Stimulated activated CD4-positive, alpha-beta T cell treated with anti-CD3 and anti-CD28 coated beads, Interleukin-2, amount 100 ng/mL, for 24 hours (primary cell): ENCODE data around the gene COL17A1.

Experiments used
- DNase-seq, 2 donors: peaks; one replicate each; pipeline ENCODE4 v3.0.0-alpha.2; 2020

Gene COL17A1

GRCh38 chr10:104032144-104032775 is 53.4 kb downstream of the COL17A1 start:
- no peak for DNase-seq

- no peak for DNase-seq
Observed at GRCh38 chr10:104031631-104032030, 54.0 kb downstream of the COL17A1 start.

- DNase-seq, result no peak
Observed at GRCh38 chr10:104029521-104029860, 56.2 kb downstream of the COL17A1 start.

GRCh38 chr10:104028823-104029520 is 56.7 kb downstream of the COL17A1 start:
- DNase-seq, result no peak

- DNase-seq, result no peak
Observed at GRCh38 chr10:104028146-104028545, 57.5 kb downstream of the COL17A1 start.

GRCh38 chr10:104026762-104027161 is 58.9 kb downstream of the COL17A1 start:
- DNase-seq, result no peak

GRCh38 chr10:104025524-104025923 is 60.2 kb downstream of the COL17A1 start:
- no peak for DNase-seq

- DNase-seq, result no peak
Observed at GRCh38 chr10:104022026-104022425, 63.7 kb downstream of the COL17A1 start.

GRCh38 chr10:104021246-104021645 is 64.4 kb downstream of the COL17A1 start:
- no peak for DNase-seq

- no peak for DNase-seq
Observed at GRCh38 chr10:104020020-104020419, 65.7 kb downstream of the COL17A1 start.

GRCh38 chr10:104018471-104018870 is 67.2 kb downstream of the COL17A1 start:
- no peak for DNase-seq

GRCh38 chr10:104016661-104017060 is 69.0 kb downstream of the COL17A1 start:
- no peak for DNase-seq

- DNase-seq, result no peak
Observed at GRCh38 chr10:104014176-104014575, 71.5 kb downstream of the COL17A1 start.

- DNase-seq, result no peak
Observed at GRCh38 chr10:104013489-104013888, 72.2 kb downstream of the COL17A1 start.

GRCh38 chr10:104011904-104012303 is 73.8 kb downstream of the COL17A1 start:
- no peak for DNase-seq

GRCh38 chr10:104005172-104005863 is 80.4 kb downstream of the COL17A1 start:
- DNase-seq, result no peak

- no peak for DNase-seq
Observed at GRCh38 chr10:104002911-104003310, 82.8 kb downstream of the COL17A1 start.

GRCh38 chr10:103998805-103999204 is 86.9 kb downstream of the COL17A1 start:
- no peak for DNase-seq

GRCh38 chr10:103995134-103995533 is 90.5 kb downstream of the COL17A1 start:
- no peak for DNase-seq

- no peak for DNase-seq
Observed at GRCh38 chr10:103991393-103992128, 94.1 kb downstream of the COL17A1 start.

GRCh38 chr10:103990531-103990930 is 95.1 kb downstream of the COL17A1 start:
- DNase-seq, result no peak

- DNase-seq, result no peak
Observed at GRCh38 chr10:103990121-103990520, 95.6 kb downstream of the COL17A1 start.

- DNase-seq, result no peak
Observed at GRCh38 chr10:103986360-103986759, 99.3 kb downstream of the COL17A1 start.

- DNase-seq, result no peak
Observed at GRCh38 chr10:103985726-103986125, 100.0 kb downstream of the COL17A1 start.
